Measurements from ENCODE around the gene CREM.

GRCh38 chr10:35204650-35205319 lies 78.1 kb downstream of the CREM start:
- no peak for TF ChIP-seq CTCF (IDR thresholded peaks at IDR 0.05; ENCODE audit: low read depth, low read length)
- TF ChIP-seq POLR2A (IDR thresholded peaks at IDR 0.05; ENCODE audit: extremely low read depth, insufficient read length), result no peak
- no peak for TF ChIP-seq MAX (IDR thresholded peaks at IDR 0.05; ENCODE audit: low read depth, low read length)
- TF ChIP-seq MYC (IDR thresholded peaks at IDR 0.05; ENCODE audit: low read depth, low read length), result no peak

All from NB4 (cell line).